H1 (cell line): ENCODE measurements around the gene CDRT4. TPM values are rescaled to one million over a fixed set of nuclear protein-coding genes. Genes with fewer than 3 reads are reported as not detected.

Source experiments
- ASH2L ChIP-seq: fragments of 200-600, 300-600 bp; sonication (generic); IDR thresholded peaks from one replicate; pipeline ENCODE4 v1.7.1; 2017; ENCODE audit warnings: low read length
- CHD1 ChIP-seq: IDR thresholded peaks from 2 replicates; pipeline ENCODE4 v1.6.1; 2012; ENCODE audit warnings: low read depth, low read length, improper control_type of control experiment
- CTBP2 ChIP-seq: IDR thresholded peaks from 2 replicates; pipeline ENCODE4 v1.7.0; 2011; ENCODE audit warnings: borderline replicate concordance, mild to moderate bottlenecking, moderate library complexity, mixed read lengths, low read length; ENCODE audit not compliant: insufficient read depth, insufficient read length
- EZH2 ChIP-seq: fragments of 200-600 bp; sonication (generic); IDR thresholded peaks from 2 replicates; pipeline ENCODE4 v1.7.1; 2012; ENCODE audit warnings: low read depth, mild to moderate bottlenecking, moderate library complexity, low read length, inconsistent platforms; ENCODE audit not compliant: severe bottlenecking
- NANOG ChIP-seq: IDR thresholded peaks from 2 replicates; pipeline ENCODE4 v1.6.1; 2011; ENCODE audit warnings: low read length, low read depth, mild to moderate bottlenecking, inconsistent platforms; ENCODE audit not compliant: insufficient read depth, poor library complexity, severe bottlenecking
- RNF2 ChIP-seq: fragments of 200-900, 300-1000 bp; sonication (generic); IDR thresholded peaks from 2 replicates; pipeline ENCODE4 v1.7.1; 2016; ENCODE audit warnings: borderline replicate concordance, low read depth, mild to moderate bottlenecking, antibody characterized with exemption, low read length; ENCODE audit not compliant: poor library complexity, severe bottlenecking; ENCODE audit errors: missing control alignments
- TEAD4 ChIP-seq: IDR thresholded peaks from 2 replicates; pipeline ENCODE4 v1.6.1; 2012; ENCODE audit warnings: low read depth, low read length, inconsistent platforms, mixed read lengths
- YY1 ChIP-seq: IDR thresholded peaks from 2 replicates; pipeline ENCODE4 v1.6.1; 2011; ENCODE audit warnings: low read depth, mild to moderate bottlenecking, low read length
- polyA plus RNA-seq, 7 experiments: library from polyadenylated mRNA; depleted of rRNA in 3 of 7; stranded (reverse) in 5 of 7; unstranded in 2 of 7; fragments of >200 nt in 5 of 7; fragments of 200-250 nt in 2 of 7; gene quantifications; 1 replicate in 5 of 7; 2 replicates in 1 of 7; 4 replicates in 1 of 7; pipeline versions ENCODE4 v1.2.1 to v1.2.3, GENCODE V29; 2011 to 2013; ENCODE audit warnings: missing spikeins in 2 of 7, mixed read lengths in 2 of 7
- total RNA-seq: library from RNA; stranded (reverse); fragmentation: NEBNext Ultra II Directional; extraction: Animal tissue kit (Norgen Biotek cat#: 25700); gene quantifications from 2 replicates; pipeline ENCODE4 v1.2.1, GENCODE V29; 2021
- TF ChIP-seq, protein P1 (sequence below): fragments of 300-600 bp; sonication (generic); IDR thresholded peaks from 2 replicates; pipeline ENCODE4 v1.7.1; 2012; ENCODE audit warnings: low read length, moderate library complexity, mild to moderate bottlenecking, inconsistent platforms; ENCODE audit not compliant: insufficient replicate concordance
- TF ChIP-seq, protein P2 (sequence below): IDR thresholded peaks from 2 replicates; pipeline ENCODE4 v1.6.1; 2012; ENCODE audit warnings: inconsistent platforms

CDRT4 gene
- total and polyA plus RNA-seq, 2 of the 8 experiments (the other 6 are each of a cell fraction or from before 2014, with no cell fraction given) = 2.6 to 5.6 TPM

GRCh38 chr17:15508466-15508865, 41.0 kb upstream of the CDRT4 start (continued):
- TF ChIP-seq, protein P1, sequence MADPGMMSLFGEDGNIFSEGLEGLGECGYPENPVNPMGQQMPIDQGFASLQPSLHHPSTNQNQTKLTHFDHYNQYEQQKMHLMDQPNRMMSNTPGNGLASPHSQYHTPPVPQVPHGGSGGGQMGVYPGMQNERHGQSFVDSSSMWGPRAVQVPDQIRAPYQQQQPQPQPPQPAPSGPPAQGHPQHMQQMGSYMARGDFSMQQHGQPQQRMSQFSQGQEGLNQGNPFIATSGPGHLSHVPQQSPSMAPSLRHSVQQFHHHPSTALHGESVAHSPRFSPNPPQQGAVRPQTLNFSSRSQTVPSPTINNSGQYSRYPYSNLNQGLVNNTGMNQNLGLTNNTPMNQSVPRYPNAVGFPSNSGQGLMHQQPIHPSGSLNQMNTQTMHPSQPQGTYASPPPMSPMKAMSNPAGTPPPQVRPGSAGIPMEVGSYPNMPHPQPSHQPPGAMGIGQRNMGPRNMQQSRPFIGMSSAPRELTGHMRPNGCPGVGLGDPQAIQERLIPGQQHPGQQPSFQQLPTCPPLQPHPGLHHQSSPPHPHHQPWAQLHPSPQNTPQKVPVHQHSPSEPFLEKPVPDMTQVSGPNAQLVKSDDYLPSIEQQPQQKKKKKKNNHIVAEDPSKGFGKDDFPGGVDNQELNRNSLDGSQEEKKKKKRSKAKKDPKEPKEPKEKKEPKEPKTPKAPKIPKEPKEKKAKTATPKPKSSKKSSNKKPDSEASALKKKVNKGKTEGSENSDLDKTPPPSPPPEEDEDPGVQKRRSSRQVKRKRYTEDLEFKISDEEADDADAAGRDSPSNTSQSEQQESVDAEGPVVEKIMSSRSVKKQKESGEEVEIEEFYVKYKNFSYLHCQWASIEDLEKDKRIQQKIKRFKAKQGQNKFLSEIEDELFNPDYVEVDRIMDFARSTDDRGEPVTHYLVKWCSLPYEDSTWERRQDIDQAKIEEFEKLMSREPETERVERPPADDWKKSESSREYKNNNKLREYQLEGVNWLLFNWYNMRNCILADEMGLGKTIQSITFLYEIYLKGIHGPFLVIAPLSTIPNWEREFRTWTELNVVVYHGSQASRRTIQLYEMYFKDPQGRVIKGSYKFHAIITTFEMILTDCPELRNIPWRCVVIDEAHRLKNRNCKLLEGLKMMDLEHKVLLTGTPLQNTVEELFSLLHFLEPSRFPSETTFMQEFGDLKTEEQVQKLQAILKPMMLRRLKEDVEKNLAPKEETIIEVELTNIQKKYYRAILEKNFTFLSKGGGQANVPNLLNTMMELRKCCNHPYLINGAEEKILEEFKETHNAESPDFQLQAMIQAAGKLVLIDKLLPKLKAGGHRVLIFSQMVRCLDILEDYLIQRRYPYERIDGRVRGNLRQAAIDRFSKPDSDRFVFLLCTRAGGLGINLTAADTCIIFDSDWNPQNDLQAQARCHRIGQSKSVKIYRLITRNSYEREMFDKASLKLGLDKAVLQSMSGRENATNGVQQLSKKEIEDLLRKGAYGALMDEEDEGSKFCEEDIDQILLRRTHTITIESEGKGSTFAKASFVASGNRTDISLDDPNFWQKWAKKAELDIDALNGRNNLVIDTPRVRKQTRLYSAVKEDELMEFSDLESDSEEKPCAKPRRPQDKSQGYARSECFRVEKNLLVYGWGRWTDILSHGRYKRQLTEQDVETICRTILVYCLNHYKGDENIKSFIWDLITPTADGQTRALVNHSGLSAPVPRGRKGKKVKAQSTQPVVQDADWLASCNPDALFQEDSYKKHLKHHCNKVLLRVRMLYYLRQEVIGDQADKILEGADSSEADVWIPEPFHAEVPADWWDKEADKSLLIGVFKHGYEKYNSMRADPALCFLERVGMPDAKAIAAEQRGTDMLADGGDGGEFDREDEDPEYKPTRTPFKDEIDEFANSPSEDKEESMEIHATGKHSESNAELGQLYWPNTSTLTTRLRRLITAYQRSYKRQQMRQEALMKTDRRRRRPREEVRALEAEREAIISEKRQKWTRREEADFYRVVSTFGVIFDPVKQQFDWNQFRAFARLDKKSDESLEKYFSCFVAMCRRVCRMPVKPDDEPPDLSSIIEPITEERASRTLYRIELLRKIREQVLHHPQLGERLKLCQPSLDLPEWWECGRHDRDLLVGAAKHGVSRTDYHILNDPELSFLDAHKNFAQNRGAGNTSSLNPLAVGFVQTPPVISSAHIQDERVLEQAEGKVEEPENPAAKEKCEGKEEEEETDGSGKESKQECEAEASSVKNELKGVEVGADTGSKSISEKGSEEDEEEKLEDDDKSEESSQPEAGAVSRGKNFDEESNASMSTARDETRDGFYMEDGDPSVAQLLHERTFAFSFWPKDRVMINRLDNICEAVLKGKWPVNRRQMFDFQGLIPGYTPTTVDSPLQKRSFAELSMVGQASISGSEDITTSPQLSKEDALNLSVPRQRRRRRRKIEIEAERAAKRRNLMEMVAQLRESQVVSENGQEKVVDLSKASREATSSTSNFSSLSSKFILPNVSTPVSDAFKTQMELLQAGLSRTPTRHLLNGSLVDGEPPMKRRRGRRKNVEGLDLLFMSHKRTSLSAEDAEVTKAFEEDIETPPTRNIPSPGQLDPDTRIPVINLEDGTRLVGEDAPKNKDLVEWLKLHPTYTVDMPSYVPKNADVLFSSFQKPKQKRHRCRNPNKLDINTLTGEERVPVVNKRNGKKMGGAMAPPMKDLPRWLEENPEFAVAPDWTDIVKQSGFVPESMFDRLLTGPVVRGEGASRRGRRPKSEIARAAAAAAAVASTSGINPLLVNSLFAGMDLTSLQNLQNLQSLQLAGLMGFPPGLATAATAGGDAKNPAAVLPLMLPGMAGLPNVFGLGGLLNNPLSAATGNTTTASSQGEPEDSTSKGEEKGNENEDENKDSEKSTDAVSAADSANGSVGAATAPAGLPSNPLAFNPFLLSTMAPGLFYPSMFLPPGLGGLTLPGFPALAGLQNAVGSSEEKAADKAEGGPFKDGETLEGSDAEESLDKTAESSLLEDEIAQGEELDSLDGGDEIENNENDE = no peak
- TF ChIP-seq TEAD4 = no peak
- no peak for TF ChIP-seq CHD1
- TF ChIP-seq EZH2 = no peak
- TF ChIP-seq, protein P2, sequence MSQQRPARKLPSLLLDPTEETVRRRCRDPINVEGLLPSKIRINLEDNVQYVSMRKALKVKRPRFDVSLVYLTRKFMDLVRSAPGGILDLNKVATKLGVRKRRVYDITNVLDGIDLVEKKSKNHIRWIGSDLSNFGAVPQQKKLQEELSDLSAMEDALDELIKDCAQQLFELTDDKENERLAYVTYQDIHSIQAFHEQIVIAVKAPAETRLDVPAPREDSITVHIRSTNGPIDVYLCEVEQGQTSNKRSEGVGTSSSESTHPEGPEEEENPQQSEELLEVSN = no peak
- no peak for TF ChIP-seq NANOG
- no peak for TF ChIP-seq YY1
- no peak for TF ChIP-seq RNF2
- TF ChIP-seq CTBP2 = no peak
- TF ChIP-seq ASH2L = no peak
